Hematopoietic multipotent progenitor cell treated with erythropoietin and hydrocortisone succinate and interleukin-3 and kit ligand, for 4 days (in vitro differentiated cells): ENCODE measurements around the gene SF3B2.
A peak's percentile ranks its signal among the peaks of the same experiment; 100 is the strongest.

ENCODE experiments used
- DNase-seq: peaks from one replicate; pipeline ENCODE4 v3.0.0-alpha.2; 2015

Gene SF3B2

GRCh38 chr11:66050581-66051231 lies 1.5 kb upstream of the SF3B2 start:
- DNase-seq: no peak

GRCh38 chr11:66051371-66051765 lies 796 bp upstream of the SF3B2 start:
- no peak for DNase-seq

GRCh38 chr11:66052664-66052982 lies 459 bp downstream of the SF3B2 start:
- DNase-seq: no peak

DNA sequence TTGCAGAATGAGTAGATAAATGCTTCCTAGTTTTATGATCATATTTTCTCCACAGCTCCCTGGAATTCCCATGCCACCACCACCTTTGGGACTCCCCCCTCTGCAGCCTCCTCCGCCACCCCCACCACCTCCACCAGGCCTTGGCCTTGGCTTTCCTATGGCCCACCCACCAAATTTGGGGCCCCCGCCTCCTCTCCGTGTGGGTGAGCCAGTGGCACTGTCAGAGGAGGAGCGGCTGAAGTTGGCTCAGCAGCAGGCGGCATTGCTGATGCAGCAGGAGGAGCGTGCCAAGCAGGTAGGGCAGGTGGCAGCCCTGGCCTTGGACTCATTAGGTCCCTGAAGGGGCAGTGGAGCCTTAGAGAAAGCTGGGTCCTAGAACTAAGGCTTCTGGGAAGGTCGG lies 2.9 kb downstream of the SF3B2 start:
- DNase-seq: no peak

DNA sequence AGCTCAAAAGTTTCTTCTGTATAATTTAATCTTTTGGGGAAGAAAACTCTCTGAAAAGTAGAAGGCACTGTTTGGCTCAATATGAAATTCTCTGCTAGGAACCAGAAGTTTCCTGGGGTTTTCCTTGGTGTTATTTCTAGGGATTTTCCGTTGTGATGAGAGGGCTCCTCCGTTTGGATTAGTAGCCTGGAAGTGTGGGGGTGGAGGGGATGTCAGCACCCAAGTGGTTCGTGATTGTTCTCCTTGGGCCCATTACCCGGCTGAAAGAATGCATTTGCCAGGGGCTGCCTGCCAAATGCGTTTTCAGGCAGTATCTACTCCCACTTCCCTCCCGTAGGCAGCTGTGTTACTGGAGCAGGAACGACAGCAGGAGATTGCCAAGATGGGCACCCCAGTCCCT lies 4.3 kb downstream of the SF3B2 start:
- DNase-seq: no peak

DNA sequence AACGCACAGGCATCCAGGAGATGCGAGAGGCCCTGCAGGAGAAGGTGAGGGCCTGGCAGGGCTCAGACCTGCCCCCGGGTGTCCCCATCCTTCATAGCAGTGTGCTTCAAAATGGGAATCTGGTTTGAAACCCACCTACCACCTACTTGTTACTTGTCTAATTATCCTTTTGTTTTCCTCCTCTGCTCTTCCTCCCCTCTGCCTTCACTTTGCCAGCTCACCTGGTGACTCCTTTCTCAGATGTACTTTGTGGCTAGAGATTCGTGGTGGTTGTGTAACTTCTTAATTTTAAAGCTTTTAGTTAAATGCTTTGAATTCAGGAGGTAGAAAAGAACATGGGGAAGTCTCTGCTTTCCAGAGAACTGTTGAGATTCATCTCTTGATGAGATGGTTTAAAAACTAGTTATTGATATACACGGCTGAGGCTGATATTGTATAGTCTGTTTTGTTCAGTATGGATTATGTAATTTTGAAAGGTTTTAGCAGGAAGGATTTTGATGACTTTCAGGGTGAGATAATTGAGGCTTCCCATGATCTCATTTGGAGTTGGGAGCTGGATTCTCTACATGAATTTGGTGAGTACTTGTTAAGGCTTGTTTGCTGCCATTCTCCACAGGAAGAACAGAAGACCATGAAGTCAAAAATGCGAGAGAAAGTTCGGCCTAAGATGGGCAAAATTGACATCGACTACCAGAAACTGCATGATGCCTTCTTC lies 8.0 kb downstream of the SF3B2 start:
- no peak for DNase-seq

- no peak for DNase-seq
Measured at GRCh38 chr11:66061268-66061667, 9.1 kb downstream of the SF3B2 start.

DNA sequence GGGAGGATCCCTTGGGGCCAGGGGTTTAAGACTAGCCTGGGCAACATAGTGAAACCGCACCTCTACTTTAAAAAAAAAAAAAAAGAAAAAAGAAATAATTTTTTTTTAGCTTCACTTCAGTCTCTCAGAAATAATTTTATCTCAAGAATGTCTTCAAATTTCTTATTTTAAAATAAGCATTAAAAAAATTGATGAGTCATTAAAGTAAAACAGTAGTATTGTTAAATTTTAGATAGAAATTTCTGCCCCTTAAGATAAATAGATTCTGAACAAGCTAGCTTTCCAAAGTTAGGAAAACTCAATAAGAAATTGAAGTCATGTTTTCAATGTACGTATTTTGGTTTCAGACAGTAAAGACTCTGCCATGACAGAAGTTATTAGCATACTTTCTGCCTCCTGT lies 10.2 kb downstream of the SF3B2 start:
- no peak for DNase-seq

DNA sequence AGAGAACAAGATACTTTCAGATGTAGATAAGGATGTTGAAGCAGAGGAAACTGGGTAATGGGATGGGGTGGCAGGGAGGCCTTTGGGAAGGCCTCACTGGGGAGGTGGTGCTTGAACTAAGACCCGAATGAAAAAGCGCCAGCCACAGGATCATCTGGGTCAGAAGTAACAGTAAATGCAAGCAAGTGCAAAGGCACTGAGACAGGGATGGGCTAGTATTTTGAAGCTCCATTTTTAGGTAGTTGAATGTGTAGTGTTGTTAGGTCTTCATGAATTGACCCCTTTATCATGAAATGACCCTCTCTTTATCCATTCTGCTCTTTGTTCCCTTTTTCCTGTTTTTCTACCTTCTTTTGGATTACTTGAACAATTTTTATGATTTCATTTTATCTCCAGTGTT lies 11.7 kb downstream of the SF3B2 start:
- DNase-seq: no peak

DNA sequence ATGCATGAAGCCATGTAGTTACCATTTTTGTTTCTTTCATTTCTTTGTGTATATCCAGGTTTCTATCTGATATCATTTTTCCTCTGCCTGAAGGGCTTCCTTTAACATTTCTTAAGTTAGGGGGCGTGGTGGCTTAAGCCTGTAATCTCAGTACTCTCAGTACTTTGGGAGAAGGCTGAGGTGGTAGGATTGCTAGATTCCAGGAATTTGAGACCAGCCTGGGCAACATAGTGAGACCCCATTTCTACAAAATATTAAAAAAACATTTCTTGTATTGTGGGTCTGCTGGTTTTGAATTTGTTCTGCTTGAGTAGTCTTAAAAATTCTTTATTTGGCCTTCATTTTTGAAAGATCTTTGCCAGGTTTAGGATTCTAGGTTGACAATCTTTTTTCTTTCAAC lies 12.4 kb downstream of the SF3B2 start:
- DNase-seq: no peak

- DNase-seq: no peak
Measured at GRCh38 chr11:66066751-66067150, 14.6 kb downstream of the SF3B2 start.

- DNase-seq: no peak
Measured at GRCh38 chr11:66067640-66068039, 15.5 kb downstream of the SF3B2 start.

DNA sequence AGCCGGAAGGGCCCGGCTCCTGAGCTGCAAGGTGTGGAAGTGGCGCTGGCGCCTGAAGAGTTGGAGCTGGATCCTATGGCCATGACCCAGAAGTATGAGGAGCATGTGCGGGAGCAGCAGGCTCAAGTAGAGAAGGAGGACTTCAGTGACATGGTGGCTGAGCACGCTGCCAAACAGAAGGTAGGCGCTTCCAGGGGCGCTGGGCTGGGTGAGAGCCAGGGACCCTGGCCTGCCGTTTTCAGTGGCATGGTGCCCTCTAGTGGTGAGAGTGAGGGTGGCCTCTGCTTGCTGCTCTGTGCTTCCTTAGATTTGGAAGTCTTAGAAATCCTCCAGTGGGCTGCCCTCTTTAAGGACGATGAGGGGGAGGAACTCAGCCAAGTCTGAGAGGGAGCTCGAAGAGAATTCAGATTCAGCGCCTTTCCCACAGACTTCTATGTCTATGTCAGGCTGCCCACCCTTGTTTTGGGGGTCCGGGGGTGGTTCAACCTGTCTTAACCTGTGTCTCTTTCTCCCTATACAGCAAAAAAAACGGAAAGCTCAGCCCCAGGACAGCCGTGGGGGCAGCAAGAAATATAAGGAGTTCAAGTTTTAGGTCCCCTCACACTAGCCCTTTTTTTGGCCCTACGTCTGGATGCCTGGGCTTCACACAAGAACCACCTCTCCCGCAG lies 16.1 kb downstream of the SF3B2 start:
- peak; percentile 85 for DNase-seq

DNA sequence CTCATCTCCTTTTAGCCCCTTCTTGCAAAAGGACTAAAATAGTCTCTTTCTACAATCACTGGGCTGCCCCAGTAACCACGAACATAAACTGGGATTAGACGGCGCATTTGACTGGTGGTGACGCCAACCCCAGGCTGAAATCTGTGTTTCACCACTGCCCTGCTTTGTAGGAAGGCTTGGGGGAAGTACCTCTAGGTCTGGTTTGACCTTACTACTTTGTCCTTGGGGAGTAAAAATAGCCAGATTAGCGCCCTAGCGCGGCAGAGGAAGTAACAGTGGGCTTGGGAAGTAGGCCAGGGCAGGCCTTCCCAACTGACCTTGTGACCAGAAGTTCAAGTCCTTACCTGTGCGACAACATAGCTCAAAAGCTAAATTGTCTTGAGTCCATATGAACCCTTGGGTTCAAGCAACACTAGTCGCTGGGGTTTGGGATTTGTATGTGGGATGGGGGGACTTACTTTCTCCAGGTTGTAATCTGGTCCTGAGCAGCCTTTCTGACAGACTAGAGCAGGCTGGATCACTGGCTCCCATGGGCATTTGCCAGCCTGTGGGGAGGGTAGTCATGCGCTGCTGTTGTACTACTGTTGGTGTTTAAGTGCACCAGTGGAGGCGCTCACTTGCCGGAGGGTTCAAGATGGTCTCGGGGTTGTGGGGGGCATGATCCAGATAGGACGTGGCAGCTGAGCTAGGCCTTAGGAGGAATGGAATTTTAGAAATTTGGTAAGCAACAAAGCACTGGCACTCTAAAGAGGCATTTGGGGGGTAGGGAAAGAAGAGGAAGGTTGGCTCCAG lies 17.0 kb downstream of the SF3B2 start:
- DNase-seq: peak; percentile 76

- DNase-seq: peak; percentile 89
Measured at GRCh38 chr11:66069715-66070603, 17.8 kb downstream of the SF3B2 start, which contains the start of gene PACS1. TSS of gene PACS1 (plus strand) at chr11:66070272. CDS start at chr11:66070487, 215 bp downstream.

DNA sequence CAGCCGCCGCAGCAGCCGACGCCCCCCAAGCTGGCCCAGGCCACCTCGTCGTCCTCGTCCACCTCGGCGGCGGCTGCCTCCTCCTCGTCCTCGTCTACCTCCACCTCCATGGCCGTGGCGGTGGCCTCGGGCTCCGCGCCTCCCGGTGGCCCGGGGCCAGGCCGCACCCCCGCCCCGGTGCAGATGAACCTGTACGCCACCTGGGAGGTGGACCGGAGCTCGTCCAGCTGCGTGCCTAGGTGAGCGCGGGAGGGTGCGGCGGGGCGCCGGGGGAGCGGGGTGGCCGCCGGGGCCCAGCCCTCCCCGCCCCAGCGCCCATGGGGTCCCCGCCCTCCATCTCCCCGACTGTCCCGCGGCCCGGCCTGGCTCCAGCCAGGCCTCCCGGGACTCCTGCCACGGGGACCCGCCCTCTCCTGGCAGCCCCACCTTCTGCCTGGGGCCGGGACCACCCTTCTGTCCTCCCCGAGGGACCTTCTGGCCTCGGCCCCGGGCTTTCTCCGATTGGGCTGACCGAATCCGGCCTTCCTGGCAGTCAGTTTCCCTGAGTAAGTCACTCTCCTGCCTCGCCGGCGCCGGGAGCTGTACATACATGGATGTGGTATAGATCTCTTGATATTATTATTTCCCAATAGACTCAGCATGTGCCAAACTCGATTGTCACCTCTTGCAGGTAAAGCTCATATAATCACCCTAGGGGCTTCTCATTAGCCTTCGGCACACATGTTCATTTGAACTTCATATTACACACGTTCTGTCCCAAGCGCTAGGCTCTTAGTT lies 18.6 kb downstream of the SF3B2 start:
- peak; percentile 42 for DNase-seq

DNA sequence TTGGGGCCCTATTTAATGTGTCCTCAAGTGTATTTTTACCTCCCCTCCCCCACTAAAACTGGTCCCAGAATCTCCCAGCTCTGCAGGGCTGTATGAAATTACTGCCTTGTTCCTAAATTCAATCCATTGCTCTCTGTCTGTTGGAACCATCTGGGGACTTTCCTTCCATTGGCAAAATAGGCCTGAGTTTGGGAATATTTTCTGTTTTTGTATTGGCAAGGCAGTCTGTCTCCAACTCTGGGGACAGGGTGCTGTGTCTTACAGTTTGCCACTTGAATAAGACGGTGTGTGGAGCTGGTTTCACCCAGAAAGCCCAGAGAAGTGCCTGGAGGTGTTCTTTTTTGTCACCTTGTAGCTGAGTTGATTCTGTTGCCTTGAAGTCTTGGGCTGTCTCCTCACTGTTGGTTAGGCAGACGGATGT lies 19.2 kb downstream of the SF3B2 start:
- no peak for DNase-seq

- no peak for DNase-seq
Measured at GRCh38 chr11:66072081-66072480, 19.9 kb downstream of the SF3B2 start.

DNA sequence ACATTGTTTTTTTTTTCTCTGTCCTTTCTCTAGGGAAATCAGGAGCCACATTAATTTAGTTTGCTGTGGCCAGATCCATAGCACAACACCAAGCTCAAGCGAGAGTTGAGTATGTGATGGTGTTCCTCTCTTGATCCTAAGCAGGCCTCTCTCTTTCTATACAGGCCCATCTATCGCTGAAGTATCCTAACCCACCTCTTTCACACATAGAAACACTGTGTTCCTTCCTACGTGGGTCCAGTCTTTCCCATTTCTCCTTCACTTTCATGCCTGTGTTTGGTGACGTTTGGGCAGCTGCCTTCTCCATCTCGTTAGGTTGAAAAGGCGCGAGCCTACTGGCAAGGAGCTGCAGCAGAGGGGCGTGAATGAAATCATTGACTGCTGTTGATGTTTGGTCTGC lies 20.4 kb downstream of the SF3B2 start:
- no peak for DNase-seq

DNA sequence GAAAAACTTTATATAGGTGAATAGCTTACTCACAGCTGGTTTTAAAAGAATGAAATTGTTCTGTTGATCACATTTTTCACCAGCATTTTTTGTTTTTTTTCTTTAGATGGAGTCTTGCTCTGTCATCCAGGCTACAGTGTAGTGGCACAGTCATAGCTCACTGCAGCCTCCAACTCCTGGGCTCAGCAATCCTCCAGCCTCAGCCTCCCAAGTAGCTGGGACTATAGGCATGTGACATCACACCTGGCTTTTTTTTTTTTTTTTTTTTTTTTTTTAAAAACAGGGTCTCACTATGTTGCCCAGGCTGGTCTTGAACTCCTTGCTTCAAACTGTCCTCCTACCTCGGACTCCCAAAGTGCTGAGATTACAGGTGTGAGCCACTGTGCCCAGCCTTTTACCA lies 21.5 kb downstream of the SF3B2 start:
- no peak for DNase-seq

GRCh38 chr11:66075273-66075672 lies 23.1 kb downstream of the SF3B2 start:
- no peak for DNase-seq

- DNase-seq: no peak
Measured at GRCh38 chr11:66076561-66076960, 24.4 kb downstream of the SF3B2 start.
